A549 (cell line): ENCODE data around the gene PSMD1. TPM values are rescaled to one million over a fixed set of nuclear protein-coding genes. Genes with fewer than 3 reads are reported as not detected.

Source experiments
- ATAC-seq, 2 experiments: fragments of 200-7000 bp in 1 of 2; fragments of >200 bp in 1 of 2; cut with Nextera tagmentation in 1 of 2; cut with Tn5 transposase in 1 of 2; 3 replicates each; pipeline versions ENCODE4 v1.8.0 to v1.9.1; 2018 to 2020; ENCODE audit warnings: mild to moderate bottlenecking in 1 of 2, moderate library complexity in 1 of 2
- CTCF ChIA-PET: fragments of 300-600 bp; sonication (Branson Sonifier 250); formaldehyde crosslinking; extraction: SDS; loops from one replicate; lab custom pipeline; 2021; ENCODE audit warnings: antibody characterized with exemption, inconsistent platforms; lab: Yijun Ruan, JAX
- POLR2A ChIA-PET: fragments of 350-600 bp; formaldehyde crosslinking; extraction: SDS; loops from one replicate; lab custom pipeline; 2021; ENCODE audit warnings: antibody characterized with exemption, inconsistent platforms; lab: Yijun Ruan, JAX
- DNase-seq, 2 experiments: peaks; one replicate each; pipeline versions ENCODE4 v3.0.0 to v3.0.0-alpha.2; 2011 to 2016; ENCODE audit warnings: low read depth in 1 of 2, low spot score in 1 of 2
- FAIRE-seq: peaks from 2 replicates; lab custom pipeline; 2011; peaks lifted over from hg19 to GRCh38; lab: Jason Lieb, UNC
- H3K27ac ChIP-seq, 2 experiments: fragments of >200 bp; sonication (Bioruptor Twin); formaldehyde crosslinking; 3 replicates each; pipeline ENCODE4 v1.5.1; 2016 to 2017
- H3K4me1 ChIP-seq: fragments of >200 bp; sonication (Bioruptor Twin); formaldehyde crosslinking; 3 replicates; pipeline ENCODE4 v1.6.1; 2016
- H3K4me2 ChIP-seq: fragments of >200 bp; sonication (Bioruptor Twin); formaldehyde crosslinking; 3 replicates; pipeline ENCODE4 v1.6.1; 2016
- H3K4me3 ChIP-seq: fragments of >200 bp; sonication (Bioruptor Twin); formaldehyde crosslinking; 3 replicates; pipeline ENCODE4 v1.5.1; 2016
- H3K9me3 ChIP-seq: fragments of >200 bp; sonication (Bioruptor Twin); formaldehyde crosslinking; 3 replicates; pipeline ENCODE4 v1.6.1; 2016
- BCL3 ChIP-seq: fragments of >200 bp; sonication (Bioruptor Twin); formaldehyde crosslinking; IDR thresholded peaks from 3 replicates; pipeline ENCODE4 v1.6.1; 2016
- CBX8 ChIP-seq: fragments of 200-600 bp; sonication (generic); IDR thresholded peaks from 2 replicates; pipeline ENCODE4 v1.6.1; 2016
- CEBPB ChIP-seq, 2 experiments: fragments of >200 bp in 1 of 2; sonication (Bioruptor Twin) in 1 of 2; formaldehyde crosslinking in 1 of 2; IDR thresholded peaks; 2 replicates each; pipeline ENCODE4 v1.6.1; 2012 to 2016
- CHD2 ChIP-seq: fragments of 150-350 bp; IDR thresholded peaks from 2 replicates; pipeline ENCODE4 v1.6.1; 2014; ENCODE audit warnings: low read length; ENCODE audit not compliant: partially characterized antibody
- E2F6 ChIP-seq: IDR thresholded peaks from 2 replicates; pipeline ENCODE4 v1.6.1; 2012; ENCODE audit warnings: low read depth, borderline replicate concordance
- EHMT2 ChIP-seq: fragments of 200-600 bp; sonication (generic); IDR thresholded peaks from 2 replicates; pipeline ENCODE4 v1.6.1; 2016; ENCODE audit warnings: antibody characterized with exemption, low read depth, mild to moderate bottlenecking, moderate library complexity
- FOXS1 ChIP-seq: fragments of 250-450 bp; sonication (Bioruptor Pico); IDR thresholded peaks from 2 replicates; pipeline ENCODE4 v1.5.0; 2020; ENCODE audit warnings: mild to moderate bottlenecking, moderate library complexity
- GATA3 ChIP-seq: IDR thresholded peaks from 2 replicates; pipeline ENCODE4 v1.6.1; 2012; ENCODE audit warnings: borderline replicate concordance
- HEYL ChIP-seq: fragments of 250-450 bp; sonication (Bioruptor Pico); IDR thresholded peaks from 2 replicates; pipeline ENCODE4 v1.8.0; 2021; ENCODE audit warnings: mild to moderate bottlenecking, moderate library complexity
- HOXB13 ChIP-seq: fragments of 250-450 bp; sonication (Bioruptor Pico); IDR thresholded peaks from 2 replicates; pipeline ENCODE4 v1.5.0; 2020; ENCODE audit warnings: low read depth, mild to moderate bottlenecking, moderate library complexity
- JUN ChIP-seq, 2 experiments: fragments of >200 bp; sonication (Bioruptor Twin); formaldehyde crosslinking; IDR thresholded peaks; 2 replicates in 1 of 2; 3 replicates in 1 of 2; pipeline ENCODE4 v1.6.1; 2016 to 2017
- KDM1A ChIP-seq: fragments of 200-600 bp; sonication (generic); IDR thresholded peaks from 2 replicates; pipeline ENCODE4 v1.6.1; 2016; ENCODE audit warnings: low read depth, mild to moderate bottlenecking
- KDM5A ChIP-seq: fragments of 200-600 bp; sonication (generic); IDR thresholded peaks from 2 replicates; pipeline ENCODE4 v1.6.1; 2016; ENCODE audit warnings: antibody characterized with exemption, mild to moderate bottlenecking
- MAX ChIP-seq: IDR thresholded peaks from 2 replicates; pipeline ENCODE4 v1.6.1; 2012
- MYC ChIP-seq: IDR thresholded peaks from 2 replicates; pipeline ENCODE4 v1.6.1; 2012; ENCODE audit warnings: mild to moderate bottlenecking, inconsistent platforms, low read length, improper control_type of control experiment, borderline replicate concordance
- NFE2L2 ChIP-seq: fragments of 150-350 bp; conservative IDR thresholded peaks from 2 replicates; pipeline ENCODE4 v1.6.1; 2014; ENCODE audit warnings: low read length
- PHF8 ChIP-seq: fragments of 200-600 bp; sonication (generic); IDR thresholded peaks from 2 replicates; pipeline ENCODE4 v1.6.1; 2016; ENCODE audit warnings: low read depth, mild to moderate bottlenecking, antibody characterized with exemption, moderate library complexity, borderline replicate concordance
- POLR2A ChIP-seq: IDR thresholded peaks from 2 replicates; pipeline ENCODE4 v1.6.1; 2012; ENCODE audit warnings: mild to moderate bottlenecking, low read length
- RAD21 ChIP-seq, 2 experiments: fragments of >200 bp in 1 of 2; sonication (Bioruptor Twin) in 1 of 2; formaldehyde crosslinking in 1 of 2; IDR thresholded peaks in 1 of 2; conservative IDR thresholded peaks in 1 of 2; 2 replicates in 1 of 2; 3 replicates in 1 of 2; pipeline ENCODE4 v1.6.1; 2012 to 2018; ENCODE audit warnings: inconsistent platforms in 1 of 2
- ZFP36 ChIP-seq: fragments of 450-650 bp; IDR thresholded peaks from 2 replicates; pipeline ENCODE4 v1.6.1; 2014; ENCODE audit warnings: borderline replicate concordance; ENCODE audit not compliant: partially characterized antibody
- WGBS: methylation state at CpG from one replicate; pipeline ENCODE4 v1.1.6; 2017; ENCODE audit errors: missing lambda C conversion rate; 5-methylcytosine and 5-hydroxymethylcytosine counted together
- polyA plus RNA-seq, 4 experiments: library from polyadenylated mRNA; depleted of rRNA in 3 of 4; stranded (reverse); fragments of >200 nt; fragmentation: RNase III in 1 of 4; extraction: RNeasy Plus Mini Kit Qiagen cat#74134 plus additional on column Dnase treatment in 1 of 4; gene quantifications; 2 replicates in 3 of 4; 3 replicates in 1 of 4; pipeline ENCODE4 v1.2.3, GENCODE V29; 2011 to 2017
- TF ChIP-seq, protein P1 (sequence below): fragments of 250-450 bp; sonication (Bioruptor Pico); IDR thresholded peaks from 2 replicates; pipeline ENCODE4 v1.5.0; 2021; ENCODE audit warnings: mild to moderate bottlenecking, moderate library complexity, borderline replicate concordance
- TF ChIP-seq, protein P2 (sequence below): fragments of 250-450 bp; sonication (Bioruptor Pico); IDR thresholded peaks from 2 replicates; pipeline ENCODE4 v1.5.0; 2020; ENCODE audit warnings: low read depth, mild to moderate bottlenecking, moderate library complexity
- TF ChIP-seq, protein P3 (sequence below): fragments of 450-650 bp; IDR thresholded peaks from 2 replicates; pipeline ENCODE4 v1.6.1; 2014; ENCODE audit warnings: antibody characterized with exemption
- TF ChIP-seq, protein P4 (sequence below): fragments of 150-350 bp; IDR thresholded peaks from 2 replicates; pipeline ENCODE4 v1.6.1; 2014; ENCODE audit warnings: low read depth, mild to moderate bottlenecking, low read length

The PSMD1 gene
- polyA plus RNA-seq, 2 of the 4 experiments (the other 2 are of a cell fraction) = 122 to 248 TPM

- WGBS = under 1% methylated on average over 27 of the region's 83 CpGs
Observed at GRCh38 chr2:231198291-231199173, 141.9 kb downstream of the PSMD1 start, which contains the start of gene ARMC9. Gene ARMC9, plus strand, starts transcription at chr2:231198631. Its CDS starts 7,608 bp downstream, at chr2:231206239.

DNA sequence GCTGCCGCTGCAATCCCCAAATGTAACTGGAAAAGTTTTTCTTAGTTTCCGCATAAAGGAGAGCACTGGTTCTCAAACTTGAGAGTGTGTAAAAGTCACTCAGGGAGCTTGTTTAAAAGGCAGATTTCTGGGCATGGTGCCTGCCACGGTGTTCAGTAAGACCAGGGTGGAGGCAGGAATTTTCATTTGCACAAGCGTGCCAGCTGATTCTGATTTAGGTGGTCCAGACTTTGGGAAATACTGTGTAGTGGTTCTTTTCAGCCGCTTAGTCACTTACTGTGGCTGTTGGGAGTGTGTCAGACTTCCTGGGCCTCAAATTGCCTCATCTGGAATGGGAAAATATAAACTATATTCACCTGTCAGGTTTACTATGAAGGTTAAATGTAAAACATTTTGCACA is 142.6 kb downstream of the PSMD1 start:
- POLR2A ChIA-PET = interaction anchor here (1.7 kb wide), 1 partner anchor 13 kb away, joined by 3 read pairs; no protein-coding TSS in a partner anchor
- Histone ChIP-seq H3K27ac (peak overlapping the region; percentile 87 to 92), H3K9me3 (no peaks in the 10 kb centered on the region), H3K4me2 (peak overlapping the region; percentile 83), H3K4me3 (peak overlapping the region; percentile 85), H3K4me1 (peaks cover 14% of the 10 kb centered on the region)
- FAIRE-seq (no peak), ATAC-seq (no peak), DNase-seq (no peak)
- CTCF ChIA-PET = interaction anchor here (1.2 to 1.6 kb wide), 5 partner anchors 26 to 142 kb away, joined by 3 to 6 read pairs (median 3); no protein-coding TSS in a partner anchor
- WGBS = 68% methylated on average over 5 of the region's 5 CpGs
- TF ChIP-seq HEYL (CRISPR knock-in tag) (no peak), PHF8 (no peak), FOXS1 (no peak), MYC (no peak), EHMT2 (no peak), CHD2 (no peak), CEBPB (IDR thresholded peaks at IDR 0.05) (no peak), HOXB13 (CRISPR knock-in tag) (no peak), NFE2L2 (no peak), KDM1A (no peak)
- TF ChIP-seq, protein P1, sequence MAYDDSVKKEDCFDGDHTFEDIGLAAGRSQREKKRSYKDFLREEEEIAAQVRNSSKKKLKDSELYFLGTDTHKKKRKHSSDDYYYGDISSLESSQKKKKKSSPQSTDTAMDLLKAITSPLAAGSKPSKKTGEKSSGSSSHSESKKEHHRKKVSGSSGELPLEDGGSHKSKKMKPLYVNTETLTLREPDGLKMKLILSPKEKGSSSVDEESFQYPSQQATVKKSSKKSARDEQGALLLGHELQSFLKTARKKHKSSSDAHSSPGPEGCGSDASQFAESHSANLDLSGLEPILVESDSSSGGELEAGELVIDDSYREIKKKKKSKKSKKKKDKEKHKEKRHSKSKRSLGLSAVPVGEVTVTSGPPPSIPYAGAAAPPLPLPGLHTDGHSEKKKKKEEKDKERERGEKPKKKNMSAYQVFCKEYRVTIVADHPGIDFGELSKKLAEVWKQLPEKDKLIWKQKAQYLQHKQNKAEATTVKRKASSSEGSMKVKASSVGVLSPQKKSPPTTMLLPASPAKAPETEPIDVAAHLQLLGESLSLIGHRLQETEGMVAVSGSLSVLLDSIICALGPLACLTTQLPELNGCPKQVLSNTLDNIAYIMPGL (CRISPR knock-in tag) = no peak
- TF ChIP-seq, protein P2, sequence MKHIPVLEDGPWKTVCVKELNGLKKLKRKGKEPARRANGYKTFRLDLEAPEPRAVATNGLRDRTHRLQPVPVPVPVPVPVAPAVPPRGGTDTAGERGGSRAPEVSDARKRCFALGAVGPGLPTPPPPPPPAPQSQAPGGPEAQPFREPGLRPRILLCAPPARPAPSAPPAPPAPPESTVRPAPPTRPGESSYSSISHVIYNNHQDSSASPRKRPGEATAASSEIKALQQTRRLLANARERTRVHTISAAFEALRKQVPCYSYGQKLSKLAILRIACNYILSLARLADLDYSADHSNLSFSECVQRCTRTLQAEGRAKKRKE (CRISPR knock-in tag) = no peak

More at GRCh38 chr2:231198291-231199173, 141.9 kb downstream of the PSMD1 start, which contains the start of gene ARMC9:
- no peaks in the 10 kb centered on the region for H3K9me3 ChIP-seq
- H3K4me1 ChIP-seq = peaks cover 14% of the 10 kb centered on the region
- DNase-seq (peak; percentile 69 to 71), FAIRE-seq (no peak), ATAC-seq (peak; percentile 94 to 98)
- H3K4me2 ChIP-seq = peak within 1 kb of the TSS; percentile 94
- CTCF ChIA-PET = interaction anchor here (0.7 to 1.6 kb wide), 5 partner anchors 25 to 214 kb away, joined by 3 to 6 read pairs (median 3); no protein-coding TSS in a partner anchor
- TF ChIP-seq KDM5A (no peak), ZFP36 (no peak), BCL3 (peak; percentile 40; the same call in 1 of the 3 replicates), POLR2A (peak; percentile 89), PHF8 (peak; percentile 50), GATA3 (no peak), MAX (peak; percentile 74), E2F6 (peak; percentile 47), RAD21 (conservative IDR thresholded peaks at IDR 0.05 in 1 of 2, IDR thresholded peaks at IDR 0.05 in 1 of 2) (no peak), CBX8 (no peak), JUN (IDR thresholded peaks at IDR 0.05) (peak in 1 of 2 experiments; percentile 60; a peak in 1 of 5 replicates)
- TF ChIP-seq, protein P3, sequence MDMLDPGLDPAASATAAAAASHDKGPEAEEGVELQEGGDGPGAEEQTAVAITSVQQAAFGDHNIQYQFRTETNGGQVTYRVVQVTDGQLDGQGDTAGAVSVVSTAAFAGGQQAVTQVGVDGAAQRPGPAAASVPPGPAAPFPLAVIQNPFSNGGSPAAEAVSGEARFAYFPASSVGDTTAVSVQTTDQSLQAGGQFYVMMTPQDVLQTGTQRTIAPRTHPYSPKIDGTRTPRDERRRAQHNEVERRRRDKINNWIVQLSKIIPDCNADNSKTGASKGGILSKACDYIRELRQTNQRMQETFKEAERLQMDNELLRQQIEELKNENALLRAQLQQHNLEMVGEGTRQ = peak; percentile 85
- TF ChIP-seq, protein P2 (CRISPR knock-in tag) = no peak
- TF ChIP-seq, protein P4, sequence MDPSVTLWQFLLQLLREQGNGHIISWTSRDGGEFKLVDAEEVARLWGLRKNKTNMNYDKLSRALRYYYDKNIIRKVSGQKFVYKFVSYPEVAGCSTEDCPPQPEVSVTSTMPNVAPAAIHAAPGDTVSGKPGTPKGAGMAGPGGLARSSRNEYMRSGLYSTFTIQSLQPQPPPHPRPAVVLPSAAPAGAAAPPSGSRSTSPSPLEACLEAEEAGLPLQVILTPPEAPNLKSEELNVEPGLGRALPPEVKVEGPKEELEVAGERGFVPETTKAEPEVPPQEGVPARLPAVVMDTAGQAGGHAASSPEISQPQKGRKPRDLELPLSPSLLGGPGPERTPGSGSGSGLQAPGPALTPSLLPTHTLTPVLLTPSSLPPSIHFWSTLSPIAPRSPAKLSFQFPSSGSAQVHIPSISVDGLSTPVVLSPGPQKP = no peak
- H3K27ac ChIP-seq = peak within 1 kb of the TSS; percentile 87 to 92
- H3K4me3 ChIP-seq = peak within 1 kb of the TSS; percentile 85
- POLR2A ChIA-PET = interaction anchor here (1.7 kb wide), 1 partner anchor 14 kb away, joined by 3 read pairs; no protein-coding TSS in a partner anchor
